Suprapubic skin (tissue), 3 donors: ENCODE data around the gene EPHA4.

Source experiments
- EP300 ChIP-seq: sonication (generic); formaldehyde crosslinking; IDR thresholded peaks from one replicate; pipeline ENCODE4 v1.6.1; 2017; ENCODE audit warnings: antibody characterized with exemption
- POLR2A ChIP-seq, 2 donors: fragments of 450-650 bp; IDR thresholded peaks; one replicate each; pipeline ENCODE4 v1.6.1; 2017; ENCODE audit warnings: antibody characterized with exemption in 2 of 2, mild to moderate bottlenecking in 2 of 2, moderate library complexity in 2 of 2
- TF ChIP-seq, protein P1 (sequence below), 2 donors: fragments of 200-600 bp in 1 of 2; fragments of 450-650 bp in 1 of 2; sonication (generic) in 1 of 2; IDR thresholded peaks; one replicate each; pipeline ENCODE4 v1.5.1; 2016 to 2019; ENCODE audit warnings: antibody characterized with exemption in 2 of 2, mild to moderate bottlenecking in 1 of 2, moderate library complexity in 1 of 2

- no peak for TF ChIP-seq POLR2A (IDR thresholded peaks at IDR 0.05)
- TF ChIP-seq, protein P1, sequence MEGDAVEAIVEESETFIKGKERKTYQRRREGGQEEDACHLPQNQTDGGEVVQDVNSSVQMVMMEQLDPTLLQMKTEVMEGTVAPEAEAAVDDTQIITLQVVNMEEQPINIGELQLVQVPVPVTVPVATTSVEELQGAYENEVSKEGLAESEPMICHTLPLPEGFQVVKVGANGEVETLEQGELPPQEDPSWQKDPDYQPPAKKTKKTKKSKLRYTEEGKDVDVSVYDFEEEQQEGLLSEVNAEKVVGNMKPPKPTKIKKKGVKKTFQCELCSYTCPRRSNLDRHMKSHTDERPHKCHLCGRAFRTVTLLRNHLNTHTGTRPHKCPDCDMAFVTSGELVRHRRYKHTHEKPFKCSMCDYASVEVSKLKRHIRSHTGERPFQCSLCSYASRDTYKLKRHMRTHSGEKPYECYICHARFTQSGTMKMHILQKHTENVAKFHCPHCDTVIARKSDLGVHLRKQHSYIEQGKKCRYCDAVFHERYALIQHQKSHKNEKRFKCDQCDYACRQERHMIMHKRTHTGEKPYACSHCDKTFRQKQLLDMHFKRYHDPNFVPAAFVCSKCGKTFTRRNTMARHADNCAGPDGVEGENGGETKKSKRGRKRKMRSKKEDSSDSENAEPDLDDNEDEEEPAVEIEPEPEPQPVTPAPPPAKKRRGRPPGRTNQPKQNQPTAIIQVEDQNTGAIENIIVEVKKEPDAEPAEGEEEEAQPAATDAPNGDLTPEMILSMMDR (IDR thresholded peaks at IDR 0.05) = no peak
- TF ChIP-seq EP300 = no peak
Observed at GRCh38 chr2:221493391-221493790, 78.7 kb downstream of the EPHA4 start.
